H1 (cell line): ENCODE data around the gene VEPH1. TPM values are rescaled to one million over a fixed set of nuclear protein-coding genes. Genes with fewer than 3 reads are reported as not detected.

Experiments
- CTCF ChIA-PET: fragments of 300-600 bp; sonication (Branson Sonifier 250); formaldehyde crosslinking; loops from one replicate; lab custom pipeline; 2021; ENCODE audit not compliant: partially characterized antibody; lab: Charles Lee
- POLR2A ChIA-PET: fragments of 300-600 bp; sonication (Branson Sonifier 250); formaldehyde crosslinking; loops from one replicate; lab custom pipeline; 2021; ENCODE audit warnings: inconsistent platforms; ENCODE audit not compliant: partially characterized antibody; lab: Charles Lee
- DNase-seq, 2 experiments: peaks; one replicate each; pipeline versions ENCODE4 v3.0.0 to v3.0.0-alpha.2; 2010 to 2022; ENCODE audit warnings: low spot score in 2 of 2, low read depth in 1 of 2, mixed read lengths in 1 of 2
- FAIRE-seq: peaks from 2 replicates; lab custom pipeline; 2011; peaks lifted over from hg19 to GRCh38; lab: Jason Lieb, UNC
- H2AFZ ChIP-seq: 2 replicates; pipeline ENCODE4 v1.8.1; 2012; ENCODE audit warnings: low read length, inconsistent platforms
- H2AK5ac ChIP-seq: 2 replicates; pipeline ENCODE4 v1.6.1; 2013; ENCODE audit warnings: low read depth, low read length
- H2BK120ac ChIP-seq: replicated peaks from 2 replicates; pipeline ENCODE3; 2013; ENCODE audit warnings: low read depth, low read length, inconsistent platforms
- H2BK12ac ChIP-seq: 2 replicates; pipeline ENCODE4 v1.6.1; 2013; ENCODE audit warnings: low read depth, low read length
- H2BK15ac ChIP-seq: 2 replicates; pipeline ENCODE4 v1.6.1; 2013; ENCODE audit warnings: low read length
- H2BK20ac ChIP-seq: 2 replicates; pipeline ENCODE4 v1.6.1; 2013; ENCODE audit warnings: low read length
- H2BK5ac ChIP-seq: 2 replicates; pipeline ENCODE4 v1.6.1; 2013; ENCODE audit warnings: low read depth, low read length
- H3K14ac ChIP-seq: 2 replicates; pipeline ENCODE4 v1.6.1; 2013; ENCODE audit warnings: inconsistent platforms; ENCODE audit not compliant: insufficient read length
- H3K18ac ChIP-seq: 2 replicates; pipeline ENCODE4 v1.6.1; 2013; ENCODE audit warnings: low read length; ENCODE audit errors: extremely low read depth
- H3K23ac ChIP-seq: 2 replicates; pipeline ENCODE4 v1.6.1; 2013; ENCODE audit warnings: inconsistent platforms; ENCODE audit not compliant: insufficient read length
- H3K23me2 ChIP-seq: 2 replicates; pipeline ENCODE4 v1.6.1; 2013; ENCODE audit warnings: low read depth, low read length
- H3K27ac ChIP-seq: 2 replicates; pipeline ENCODE4 v1.6.1; 2011; ENCODE audit warnings: low read depth, low read length, inconsistent platforms
- H3K27me3 ChIP-seq, 4 experiments: replicated peaks in 1 of 4; 1 replicate in 1 of 4; 2 replicates in 3 of 4; pipeline versions ENCODE4 v1.6.1 to v1.8.1; 2011 to 2013; ENCODE audit warnings: low read length in 3 of 4, mild to moderate bottlenecking in 3 of 4, inconsistent platforms in 2 of 4, mixed read lengths in 2 of 4, moderate library complexity in 1 of 4; ENCODE audit not compliant: control insufficient read depth in 3 of 4, insufficient read depth in 3 of 4; ENCODE audit errors: extremely low read depth in 1 of 4
- H3K36me3 ChIP-seq, 4 experiments: 2 replicates each; pipeline versions ENCODE4 v1.6.1 to v1.8.1; 2011 to 2013; ENCODE audit warnings: mild to moderate bottlenecking in 4 of 4, low read length in 3 of 4, moderate library complexity in 2 of 4, control low read depth in 1 of 4, inconsistent platforms in 1 of 4; ENCODE audit not compliant: insufficient read depth in 4 of 4, control insufficient read depth in 2 of 4
- H3K4ac ChIP-seq: replicated peaks from 2 replicates; pipeline ENCODE3; 2013; ENCODE audit warnings: low read length, low read depth, mixed read lengths, inconsistent platforms; ENCODE audit not compliant: insufficient read length
- H3K4me1 ChIP-seq, 4 experiments: replicated peaks in 1 of 4; 1 replicate in 1 of 4; 2 replicates in 3 of 4; pipeline versions ENCODE4 v1.6.1 to v1.8.1; 2011 to 2013; ENCODE audit warnings: low read length in 3 of 4, inconsistent platforms in 2 of 4, mixed read lengths in 1 of 4; ENCODE audit not compliant: insufficient read depth in 4 of 4, control insufficient read depth in 3 of 4
- H3K4me2 ChIP-seq, 2 experiments: 2 replicates each; pipeline versions ENCODE4 v1.6.1 to v1.8.1; 2011 to 2013; ENCODE audit warnings: low read depth in 2 of 2, low read length in 2 of 2, control low read depth in 1 of 2, inconsistent platforms in 1 of 2, mild to moderate bottlenecking in 1 of 2; ENCODE audit not compliant: insufficient read depth in 1 of 2
- H3K4me3 ChIP-seq, 4 experiments: fragments of 200-600, 300-600 bp in 1 of 4; sonication (generic), shearing (Covaris generic), sonication (Bioruptor Twin) in 1 of 4; 2 replicates each; pipeline versions ENCODE4 v1.5.1 to v1.8.1; 2011 to 2016; ENCODE audit warnings: low read length in 4 of 4, low read depth in 3 of 4, control low read depth in 2 of 4, inconsistent platforms in 2 of 4, mild to moderate bottlenecking in 2 of 4, mixed read lengths in 1 of 4, moderate library complexity in 1 of 4; ENCODE audit not compliant: insufficient read depth in 2 of 4; ENCODE audit errors: extremely low read depth in 1 of 4
- H3K56ac ChIP-seq: replicated peaks from 2 replicates; pipeline ENCODE3; 2013; ENCODE audit warnings: low read depth, mild to moderate bottlenecking, mixed read lengths, low read length, inconsistent platforms; ENCODE audit not compliant: insufficient read length
- H3K79me1 ChIP-seq: 2 replicates; pipeline ENCODE4 v1.6.1; 2013; ENCODE audit warnings: low read depth, low read length, control low read depth
- H3K79me2 ChIP-seq, 2 experiments: 2 replicates each; pipeline versions ENCODE4 v1.6.1 to v1.8.1; 2012 to 2013; ENCODE audit warnings: low read length in 2 of 2, mild to moderate bottlenecking in 2 of 2, inconsistent platforms in 1 of 2; ENCODE audit not compliant: insufficient read depth in 2 of 2, control insufficient read depth in 1 of 2
- H3K9ac ChIP-seq, 4 experiments: replicated peaks in 1 of 4; 1 replicate in 1 of 4; 2 replicates in 3 of 4; pipeline versions ENCODE4 v1.6.1 to v1.8.1; 2011 to 2013; ENCODE audit warnings: low read depth in 3 of 4, low read length in 3 of 4, control low read depth in 2 of 4, mild to moderate bottlenecking in 2 of 4, moderate library complexity in 2 of 4, inconsistent platforms in 1 of 4; ENCODE audit errors: extremely low read depth in 1 of 4
- H3K9me3 ChIP-seq, 2 experiments: 2 replicates each; pipeline versions ENCODE4 v1.6.1 to v1.8.1; 2012 to 2013; ENCODE audit warnings: mild to moderate bottlenecking in 2 of 2, moderate library complexity in 2 of 2, control low read depth in 1 of 2, inconsistent platforms in 1 of 2, low read depth in 1 of 2, low read length in 1 of 2, mixed read lengths in 1 of 2; ENCODE audit not compliant: insufficient read depth in 2 of 2
- H4K20me1 ChIP-seq, 2 experiments: replicated peaks in 1 of 2; 2 replicates each; pipeline versions ENCODE3 to v1.8.1; 2011 to 2013; ENCODE audit warnings: inconsistent platforms in 2 of 2, low read length in 2 of 2, mild to moderate bottlenecking in 1 of 2; ENCODE audit not compliant: insufficient read depth in 2 of 2, control insufficient read depth in 1 of 2
- H4K5ac ChIP-seq: 2 replicates; pipeline ENCODE4 v1.6.1; 2013; ENCODE audit warnings: low read length, low read depth, mixed read lengths, inconsistent platforms; ENCODE audit not compliant: insufficient read length
- H4K8ac ChIP-seq: 2 replicates; pipeline ENCODE4 v1.8.0; 2013; ENCODE audit warnings: mild to moderate bottlenecking, moderate library complexity, low read length, inconsistent platforms; ENCODE audit not compliant: insufficient read depth; ENCODE audit errors: extremely low read depth
- H4K91ac ChIP-seq: replicated peaks from 2 replicates; pipeline ENCODE3; 2013; ENCODE audit warnings: low read length, mixed read lengths, inconsistent platforms; ENCODE audit not compliant: insufficient read length
- ATF2 ChIP-seq: IDR thresholded peaks from 2 replicates; pipeline ENCODE4 v1.6.1; 2012; ENCODE audit warnings: low read length, inconsistent platforms
- CBX5 ChIP-seq: fragments of 300-800, 300-1000 bp; sonication (generic); IDR thresholded peaks from 2 replicates; pipeline ENCODE4 v1.7.1; 2016; ENCODE audit warnings: antibody characterized with exemption, low read length, low read depth
- EGR1 ChIP-seq: IDR thresholded peaks from 2 replicates; pipeline ENCODE4 v1.6.1; 2011; ENCODE audit warnings: low read depth, low read length, borderline replicate concordance
- FOSL1 ChIP-seq: IDR thresholded peaks from 2 replicates; pipeline ENCODE4 v1.6.1; 2011; ENCODE audit warnings: mild to moderate bottlenecking, low read depth, low read length, moderate library complexity; ENCODE audit not compliant: insufficient read depth
- HDAC6 ChIP-seq: IDR thresholded peaks from one replicate; pipeline ENCODE4 v1.7.1; 2012; ENCODE audit warnings: low read depth, mild to moderate bottlenecking, inconsistent platforms, low read length, moderate library complexity
- JUN ChIP-seq: IDR thresholded peaks from 2 replicates; pipeline ENCODE4 v1.6.1; 2011; ENCODE audit warnings: low read depth, mild to moderate bottlenecking, improper control_type of control experiment, low read length
- PHF8 ChIP-seq: fragments of 200-600 bp; sonication (generic); conservative IDR thresholded peaks from 2 replicates; pipeline ENCODE4 v1.7.1; 2012; ENCODE audit warnings: low read depth, mild to moderate bottlenecking, inconsistent platforms, low read length, moderate library complexity
- RBBP5 ChIP-seq: IDR thresholded peaks from 2 replicates; pipeline ENCODE4 v1.7.1; 2012; ENCODE audit warnings: low read depth, mild to moderate bottlenecking, inconsistent platforms, low read length, moderate library complexity, borderline replicate concordance
- SAP30 ChIP-seq: fragments of 300-600 bp; sonication (generic); IDR thresholded peaks from 2 replicates; pipeline ENCODE4 v1.7.1; 2012; ENCODE audit warnings: low read length, moderate library complexity, mild to moderate bottlenecking, inconsistent platforms; ENCODE audit not compliant: insufficient read depth, insufficient replicate concordance
- SP2 ChIP-seq: IDR thresholded peaks from 2 replicates; pipeline ENCODE4 v1.6.1; 2012; ENCODE audit warnings: mild to moderate bottlenecking, low read length, inconsistent platforms
- SP4 ChIP-seq: IDR thresholded peaks from 2 replicates; pipeline ENCODE4 v1.6.1; 2012; ENCODE audit warnings: low read length, inconsistent platforms
- USF2 ChIP-seq: IDR thresholded peaks from 2 replicates; pipeline ENCODE4 v1.6.1; 2011; ENCODE audit warnings: low read length, improper control_type of control experiment
- WGBS, 2 experiments: shearing (Covaris generic) in 1 of 2; methylation state at CpG; one replicate each; pipeline versions ENCODE4 v1.1.6 to v1.1.7; 2013 to 2015; ENCODE audit warnings: low lambda C conversion rate in 2 of 2, mixed read lengths in 2 of 2, inconsistent platforms in 1 of 2, low coverage in 1 of 2, missing lambda C conversion rate in 1 of 2; ENCODE audit not compliant: insufficient replicate concordance in 2 of 2, insufficient coverage in 1 of 2, insufficient read length in 1 of 2; ENCODE audit errors: extremely low coverage in 1 of 2, missing lambda C conversion rate in 1 of 2; 5-methylcytosine and 5-hydroxymethylcytosine counted together
- polyA plus RNA-seq, 7 experiments: library from polyadenylated mRNA; depleted of rRNA in 3 of 7; stranded (reverse) in 5 of 7; unstranded in 2 of 7; fragments of >200 nt in 5 of 7; fragments of 200-250 nt in 2 of 7; gene quantifications; 1 replicate in 5 of 7; 2 replicates in 1 of 7; 4 replicates in 1 of 7; pipeline versions ENCODE4 v1.2.1 to v1.2.3, GENCODE V29; 2011 to 2013; ENCODE audit warnings: missing spikeins in 2 of 7, mixed read lengths in 2 of 7
- total RNA-seq: library from RNA; stranded (reverse); fragmentation: NEBNext Ultra II Directional; extraction: Animal tissue kit (Norgen Biotek cat#: 25700); gene quantifications from 2 replicates; pipeline ENCODE4 v1.2.1, GENCODE V29; 2021

Gene VEPH1
- total and polyA plus RNA-seq, 2 of the 8 experiments (the other 6 are each of a cell fraction or from before 2014, with no cell fraction given): 12.0 to 18.3 TPM

- H3K56ac ChIP-seq: no peak overlapping the region
- H2BK12ac ChIP-seq: no peak overlapping the region
- H3K27me3 ChIP-seq: no peaks in the 10 kb centered on the region
- H3K4ac ChIP-seq: no peak overlapping the region
- no peaks in the 10 kb centered on the region for H3K23me2 ChIP-seq
- no peaks in the 10 kb centered on the region for H3K4me1 ChIP-seq
- H3K27ac ChIP-seq: no peak overlapping the region
- H3K4me3 ChIP-seq: no peak overlapping the region
- ChIA-PET CTCF (interaction anchor here (1.0 to 3.3 kb wide), 10 partner anchors 9 to 334 kb away, joined by 3 to 21 read pairs (median 4); no protein-coding TSS in a partner anchor), POLR2A (no interaction called here)
- H2AFZ ChIP-seq: no peak overlapping the region
- H3K79me2 ChIP-seq: no peaks in the 10 kb centered on the region
- H2BK15ac ChIP-seq: no peak overlapping the region
- H3K18ac ChIP-seq: no peak overlapping the region
- no peak overlapping the region for H3K4me2 ChIP-seq
- WGBS, 2 experiments: 100% methylated on average over 1 of the region's 1 CpG; no CpG with 5 or more reads in 1 of the 2 experiments
- H3K23ac ChIP-seq: no peak overlapping the region
- no peak overlapping the region for H2BK5ac ChIP-seq
- no peak overlapping the region for H4K8ac ChIP-seq
- no peak overlapping the region for H2AK5ac ChIP-seq
- H3K79me1 ChIP-seq: no peaks in the 10 kb centered on the region
- no peak overlapping the region for H3K14ac ChIP-seq
- no peaks in the 10 kb centered on the region for H4K20me1 ChIP-seq
- H2BK20ac ChIP-seq: no peak overlapping the region
- H4K5ac ChIP-seq: no peak overlapping the region
- H3K9me3 ChIP-seq: no peaks in the 10 kb centered on the region
- no peak overlapping the region for H3K9ac ChIP-seq
- no peak overlapping the region for H2BK120ac ChIP-seq
- no peak overlapping the region for H4K91ac ChIP-seq
- H3K36me3 ChIP-seq: no peaks in the 10 kb centered on the region
- FAIRE-seq: no peak
- no peak for DNase-seq
- TF ChIP-seq HDAC6 (no peak), JUN (no peak), PHF8 (no peak), CBX5 (no peak), FOSL1 (no peak), SAP30 (no peak), EGR1 (no peak), SP2 (no peak), RBBP5 (no peak), USF2 (no peak), ATF2 (no peak), SP4 (no peak)
These were observed 264.8 kb downstream of the VEPH1 start for GRCh38 chr3:157238457-157238856.
